NCI-H526 (cell line): ENCODE measurements around the gene VLDLR.
A peak's percentile ranks its signal among the peaks of the same experiment; 100 is the strongest.

Experiments
- DNase-seq, 2 experiments: peaks; one replicate each; lab custom pipeline; 2025; lab: John Stamatoyannopoulos, UW

VLDLR gene

GRCh38 chr9:2621722-2622460 is at the start of gene VLDLR:
VLDLR (plus strand) TSS chr9:2621787; CDS start chr9:2622190, 403 bp downstream.
- peak in 1 of 2 experiments; percentile 82 for DNase-seq

- DNase-seq: no peak
These were observed 47.4 kb upstream of the VLDLR start for GRCh38 chr9:2574203-2574602.

GRCh38 chr9:2576631-2577030 is 45.0 kb upstream of the VLDLR start:
- DNase-seq: no peak

GRCh38 chr9:2583308-2584013 is 38.1 kb upstream of the VLDLR start:
- DNase-seq: no peak

- DNase-seq: no peak
These were observed 29.6 kb upstream of the VLDLR start for GRCh38 chr9:2591967-2592366.

GRCh38 chr9:2593744-2594143 is 27.8 kb upstream of the VLDLR start:
- DNase-seq: no peak

- DNase-seq: no peak
These were observed 25.6 kb upstream of the VLDLR start for GRCh38 chr9:2595973-2596372.

- DNase-seq: peak in 1 of 2 experiments; percentile 5
These were observed 24.1 kb upstream of the VLDLR start for GRCh38 chr9:2597483-2597882.

GRCh38 chr9:2599896-2600295 is 21.7 kb upstream of the VLDLR start:
- DNase-seq: no peak

- DNase-seq: no peak
These were observed 21.3 kb upstream of the VLDLR start for GRCh38 chr9:2600307-2600706.

- no peak for DNase-seq
These were observed 19.7 kb upstream of the VLDLR start for GRCh38 chr9:2601785-2602378.

GRCh38 chr9:2602704-2603116 is 18.9 kb upstream of the VLDLR start:
- no peak for DNase-seq

GRCh38 chr9:2603621-2604020 is 18.0 kb upstream of the VLDLR start:
- DNase-seq: no peak

GRCh38 chr9:2605246-2605645 is 16.3 kb upstream of the VLDLR start:
- DNase-seq: no peak

- DNase-seq: no peak
These were observed 13.3 kb upstream of the VLDLR start for GRCh38 chr9:2608276-2608675.

GRCh38 chr9:2610985-2611384 is 10.6 kb upstream of the VLDLR start:
- no peak for DNase-seq

GRCh38 chr9:2611961-2612360 is 9.6 kb upstream of the VLDLR start:
- no peak for DNase-seq

- DNase-seq: no peak
These were observed 7.8 kb upstream of the VLDLR start for GRCh38 chr9:2613730-2614271.

- no peak for DNase-seq
These were observed 6.1 kb upstream of the VLDLR start for GRCh38 chr9:2615497-2615896.

GRCh38 chr9:2616692-2617377 is 4.8 kb upstream of the VLDLR start:
- DNase-seq: no peak

GRCh38 chr9:2618289-2618688 is 3.3 kb upstream of the VLDLR start:
- DNase-seq: no peak
